ENCODE data around the gene ALS2CL.
"Not testable (repeated sequence)": the region's sequence is repeated elsewhere in the genome, so short reads cannot be mapped to it uniquely, and the experiment has no call there.

ALS2CL gene

DNA sequence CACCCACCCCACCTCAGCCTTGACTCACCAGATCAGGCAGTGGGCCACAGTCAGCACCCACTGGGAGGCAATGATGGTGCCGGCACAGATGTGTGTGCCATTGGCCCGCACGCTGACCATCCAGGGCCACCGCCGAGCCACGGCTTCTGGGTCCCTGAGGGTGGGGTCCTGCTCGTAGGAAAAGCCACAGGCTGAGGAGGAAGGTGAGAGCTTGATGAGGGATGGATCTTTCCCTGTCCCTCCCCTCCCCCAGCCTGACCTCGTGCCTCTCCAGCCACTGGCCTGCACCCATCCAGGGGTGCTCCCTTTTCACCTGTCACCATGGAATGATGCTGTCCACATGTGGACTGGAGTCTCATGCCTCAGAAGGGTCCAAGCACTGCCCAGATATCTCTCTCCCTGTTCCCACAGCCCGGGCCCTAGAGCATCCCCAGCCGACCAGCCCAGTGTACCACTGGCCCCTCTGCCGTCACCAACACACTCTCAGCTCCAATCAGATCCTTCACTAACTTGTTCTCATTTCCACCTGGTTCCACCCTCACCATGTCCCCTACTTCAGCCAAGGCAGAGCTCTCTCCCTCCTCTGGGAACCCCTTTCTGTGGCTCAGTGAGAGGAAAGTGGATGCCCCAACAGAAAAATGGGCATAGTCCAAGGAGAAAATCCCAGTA lies 22.2 kb upstream of the ALS2CL start:
- DNase-seq (ENCODE audit: low spot score), result no peak

GRCh38 chr3:46714728-46715506 lies 21.4 kb upstream of the ALS2CL start:
- DNase-seq (ENCODE audit: low spot score), result no peak

DNA sequence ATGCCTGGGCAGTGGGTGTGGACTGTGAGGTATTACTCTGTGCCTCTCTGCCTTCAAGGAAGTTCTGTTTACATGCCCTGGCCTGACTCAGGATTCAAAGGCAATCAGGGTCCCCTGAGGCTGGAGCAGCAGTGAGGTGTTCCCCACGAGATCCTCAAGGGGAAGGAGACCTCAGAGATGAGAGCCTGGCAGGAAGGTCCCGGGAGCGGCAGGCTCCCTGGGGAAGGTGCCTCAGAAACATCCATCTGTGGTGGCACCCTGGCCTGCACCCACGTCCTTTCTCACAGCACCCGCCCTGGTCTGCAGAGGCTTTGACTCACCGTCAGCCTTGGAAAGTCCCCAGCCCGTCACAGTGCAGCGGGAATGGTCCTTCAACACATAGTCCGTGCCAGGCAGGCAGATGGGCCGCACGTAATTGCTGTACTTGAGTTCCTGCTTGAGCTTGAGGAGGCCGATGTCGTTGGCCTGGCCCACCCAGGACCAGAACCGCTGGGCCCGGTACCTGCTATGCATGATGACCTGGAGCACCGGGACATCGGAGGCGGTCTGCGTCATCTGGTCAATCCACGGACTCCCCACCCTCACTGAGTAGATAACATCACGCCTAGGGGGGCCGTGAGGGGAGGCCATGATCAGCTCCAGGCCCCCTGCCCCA lies 20.5 kb upstream of the ALS2CL start:
- DNase-seq (ENCODE audit: low spot score), result no peak

GRCh38 chr3:46713050-46713897 lies 19.8 kb upstream of the ALS2CL start:
- no peak for DNase-seq (ENCODE audit: low spot score)

- no peak for DNase-seq (ENCODE audit: low spot score)
Observed at GRCh38 chr3:46712191-46713049, 18.9 kb upstream of the ALS2CL start.

DNA sequence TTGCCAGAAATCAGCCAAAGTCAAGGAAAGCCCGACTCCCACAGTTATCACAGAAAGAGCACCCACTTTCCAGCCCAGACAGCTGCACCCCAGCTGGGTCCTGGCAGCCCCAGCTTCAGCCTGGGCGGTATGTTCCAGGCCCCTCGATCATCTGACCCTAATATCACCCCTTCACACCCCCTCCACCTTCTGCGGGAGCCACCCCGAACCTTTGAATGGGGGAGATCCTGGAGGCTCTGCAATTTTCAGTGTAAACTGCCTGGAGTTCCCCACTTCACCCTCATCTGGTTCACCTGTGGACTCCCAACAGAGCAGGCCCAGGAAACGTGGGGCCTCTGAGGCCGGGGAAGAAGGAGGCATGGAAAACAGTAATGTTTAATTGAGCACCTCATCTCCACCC lies 18.3 kb upstream of the ALS2CL start:
- DNase-seq (ENCODE audit: low spot score), result no peak

GRCh38 chr3:46711305-46711704 lies 17.8 kb upstream of the ALS2CL start:
- DNase-seq (ENCODE audit: low spot score), result no peak

DNA sequence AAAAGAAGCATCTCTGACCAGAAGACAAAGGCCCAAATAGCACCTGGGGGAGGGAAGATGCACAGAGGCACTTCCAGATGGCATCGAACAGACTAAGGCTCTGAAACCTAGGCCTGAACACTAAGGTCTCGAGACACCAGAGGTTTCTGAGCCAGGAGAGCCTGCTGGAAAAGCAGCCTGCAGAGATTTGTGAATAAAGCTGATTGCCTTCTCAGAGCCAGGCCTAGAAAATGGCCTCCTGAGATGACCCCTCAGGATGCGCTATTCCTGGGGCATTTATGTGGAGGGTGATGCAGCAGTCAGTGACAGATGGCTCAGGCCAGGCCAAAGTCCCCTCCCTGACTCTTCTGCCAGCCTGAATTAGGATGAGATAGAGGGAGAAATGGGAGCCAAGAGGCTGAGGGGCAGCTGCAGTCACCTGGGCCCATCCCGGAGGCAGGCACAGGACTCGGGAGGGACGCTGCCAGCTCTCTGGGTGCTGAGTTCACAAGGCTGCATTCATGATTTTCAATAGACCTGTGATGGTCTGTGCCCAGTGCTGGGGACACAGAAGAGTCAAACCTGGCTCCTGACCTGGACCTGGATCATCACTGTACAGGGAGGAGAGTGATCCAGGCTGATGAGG lies 17.3 kb upstream of the ALS2CL start:
- no peak for DNase-seq (ENCODE audit: low spot score)

DNA sequence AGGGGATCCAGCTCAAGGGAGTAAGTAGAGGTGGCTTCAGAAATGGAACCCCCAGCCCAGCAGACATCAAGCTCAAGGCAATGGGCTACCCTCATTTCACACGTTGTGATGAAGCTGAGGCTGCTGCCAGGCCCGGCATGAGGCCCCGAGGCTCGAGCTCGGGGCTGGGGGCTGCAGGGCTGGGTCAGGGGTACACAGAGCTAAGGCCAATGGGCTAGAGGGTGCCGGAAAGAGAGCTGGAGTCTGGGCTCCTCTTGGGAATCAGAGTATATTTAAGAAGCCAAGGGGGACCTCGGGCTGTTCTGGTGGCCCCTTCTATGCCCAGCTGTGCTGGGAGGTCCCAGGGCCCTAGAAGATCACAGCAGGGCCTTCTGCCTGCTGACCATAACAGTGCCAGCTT lies 16.8 kb upstream of the ALS2CL start:
- DNase-seq (ENCODE audit: low spot score), result no peak

GRCh38 chr3:46709721-46710120 lies 16.2 kb upstream of the ALS2CL start:
- no peak for DNase-seq (ENCODE audit: low spot score)

GRCh38 chr3:46709157-46709654 lies 15.7 kb upstream of the ALS2CL start:
- no peak for DNase-seq (ENCODE audit: low spot score)

DNA sequence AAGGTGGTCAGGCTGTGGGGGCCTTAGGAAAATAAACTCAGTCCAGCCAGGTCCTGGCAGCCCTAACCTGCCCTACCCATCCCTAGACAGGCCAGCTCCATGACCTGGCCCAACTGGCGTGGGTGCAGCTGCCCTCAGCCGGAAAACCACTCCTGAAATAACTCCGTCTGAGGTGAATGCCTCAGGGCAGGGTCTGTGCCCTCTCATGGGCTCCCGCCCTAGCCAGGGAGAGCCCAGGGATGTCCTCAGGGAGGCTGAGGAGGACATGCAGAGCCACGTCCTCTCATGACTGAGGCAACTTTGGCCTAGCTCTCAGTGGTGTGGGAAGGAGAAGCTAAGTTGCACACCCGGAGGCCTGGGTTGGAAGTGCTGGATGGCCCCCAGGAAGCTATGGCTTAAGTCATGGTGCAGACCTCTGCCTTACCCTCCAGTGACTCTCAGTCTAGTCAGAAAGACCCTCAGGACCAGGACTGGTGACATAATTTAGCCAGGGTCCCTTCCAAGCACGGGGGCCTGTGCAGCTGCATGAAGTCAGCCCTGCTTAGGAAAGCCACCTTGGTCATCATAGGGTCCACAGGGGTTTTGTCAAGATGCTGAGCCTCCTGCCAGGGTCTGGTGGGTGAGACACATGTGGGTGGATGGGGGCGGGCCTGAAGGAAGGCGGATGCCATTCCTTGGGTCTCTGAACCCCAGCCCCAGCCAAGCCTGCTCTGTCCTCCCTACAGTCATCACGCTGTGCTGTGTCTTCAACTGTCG lies 15.1 kb upstream of the ALS2CL start:
- DNase-seq (ENCODE audit: low spot score), result no peak

DNA sequence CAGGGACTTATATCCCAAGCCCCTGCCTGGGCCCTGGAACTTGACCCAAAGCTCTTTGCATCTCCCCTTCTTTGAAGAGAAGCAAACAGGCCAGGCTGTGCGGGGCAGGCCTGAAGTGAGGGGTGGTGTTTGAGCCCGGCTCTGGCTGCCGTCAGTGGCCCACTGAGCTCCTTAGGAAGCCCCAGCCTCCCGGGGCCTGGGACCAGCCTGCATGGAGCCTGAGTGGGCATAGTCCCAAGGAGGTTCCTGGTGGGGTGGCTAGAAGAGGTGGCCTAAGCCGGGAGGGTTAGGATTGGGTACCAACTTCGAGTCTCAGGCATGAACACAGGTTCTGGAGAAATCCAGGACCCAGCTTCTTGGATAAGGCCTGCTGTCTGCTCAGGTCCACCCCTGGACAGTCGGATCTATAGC lies 14.1 kb upstream of the ALS2CL start:
- no peak for DNase-seq (ENCODE audit: low spot score)

DNA sequence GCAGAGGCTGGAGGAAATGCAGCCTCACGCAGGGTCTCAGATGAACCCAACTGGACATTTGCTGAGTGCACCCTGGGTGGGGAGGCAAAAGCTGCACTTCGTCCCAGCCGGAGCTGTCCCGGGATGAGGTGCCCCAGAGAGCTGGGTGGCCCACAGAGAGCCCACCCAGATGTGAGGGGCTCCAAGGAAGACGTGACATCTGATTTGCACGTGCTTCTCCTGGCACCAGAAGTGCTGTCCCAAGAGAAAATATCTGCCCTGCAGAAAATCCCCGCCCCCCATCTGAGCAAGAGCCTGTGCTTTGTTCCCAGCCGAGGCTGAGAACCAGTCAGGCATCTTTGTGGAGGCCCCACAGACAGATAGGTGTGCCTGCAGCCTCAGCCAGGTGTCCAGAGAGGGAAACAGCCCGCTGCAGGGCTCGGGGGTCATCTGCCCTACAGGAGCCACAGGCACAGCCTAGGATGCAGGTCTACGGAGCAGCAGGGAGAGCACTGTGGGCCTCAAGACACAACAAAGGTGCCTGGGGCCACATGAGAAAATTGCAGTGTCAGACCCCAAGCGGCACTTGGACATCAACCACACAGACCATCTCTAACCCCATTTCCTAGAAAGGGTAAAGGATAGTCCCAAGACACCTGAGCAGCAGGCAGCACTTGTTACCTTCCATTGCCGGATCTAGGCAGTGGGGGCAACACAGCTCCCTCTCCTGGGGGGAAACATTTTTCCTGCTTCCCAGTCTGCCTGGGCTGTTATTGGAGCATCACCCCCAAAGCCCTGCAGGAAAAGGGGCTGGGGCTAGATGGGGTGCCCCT lies 13.5 kb upstream of the ALS2CL start:
- DNase-seq (ENCODE audit: low spot score), result no peak

- peak; percentile 88 for DNase-seq (ENCODE audit: low spot score)
Observed at GRCh38 chr3:46705751-46706552, 12.5 kb upstream of the ALS2CL start.

- DNase-seq (ENCODE audit: low spot score), result peak; percentile 87
Observed at GRCh38 chr3:46705022-46705530, 11.6 kb upstream of the ALS2CL start.

DNA sequence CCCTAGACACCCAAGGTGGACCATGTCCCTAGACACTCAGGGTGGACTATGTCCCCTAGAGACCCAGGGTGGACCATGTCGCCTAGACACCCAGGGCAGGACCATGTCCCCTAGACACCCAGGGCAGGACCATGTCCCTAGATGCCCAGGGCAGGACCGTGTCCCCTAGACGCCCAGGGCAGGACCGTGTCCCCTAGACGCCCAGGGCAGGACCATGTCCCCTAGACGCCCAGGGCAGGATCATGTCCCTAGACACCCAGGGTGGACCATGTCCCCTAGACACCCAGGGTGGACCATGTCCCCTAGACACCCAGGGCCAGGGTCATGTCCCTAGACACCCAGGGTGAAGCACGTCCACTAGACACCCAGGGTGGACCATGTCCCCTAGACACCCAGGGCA lies 10.9 kb upstream of the ALS2CL start:
- DNase-seq (ENCODE audit: low spot score), result not testable (repeated sequence)

DNA sequence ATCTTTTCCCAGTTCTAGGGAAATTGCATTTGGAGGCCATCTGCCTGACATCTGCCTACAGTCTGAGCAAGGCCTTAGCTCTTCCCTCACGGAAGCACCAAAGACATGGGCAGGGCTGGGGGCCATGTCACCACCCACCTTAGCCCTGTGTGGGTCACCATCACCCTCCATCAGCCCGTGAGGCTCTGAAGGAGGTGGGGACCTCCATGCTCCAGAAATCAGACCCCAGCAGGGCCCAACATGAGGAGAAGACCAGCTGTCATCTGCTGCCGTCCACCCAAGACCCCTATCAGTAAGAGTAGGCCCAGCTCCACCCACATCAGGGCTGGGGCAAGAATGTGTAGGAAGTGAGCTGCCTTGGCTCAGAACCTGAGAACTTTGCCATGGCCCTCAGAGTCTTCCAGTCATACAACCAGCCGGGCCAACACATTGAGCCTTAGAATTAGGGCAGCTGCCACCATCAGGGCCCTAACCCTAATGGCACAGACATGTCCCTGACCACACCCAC lies 9.6 kb upstream of the ALS2CL start:
- DNase-seq (ENCODE audit: low spot score), result no peak

All from GM03348 (cell line).